ENCODE data around the gene GRK3. TPM values are rescaled to one million over a fixed set of nuclear protein-coding genes. Genes with fewer than 3 reads are reported as not detected.

Gene GRK3
- total RNA-seq, 2 donors from 2014 or later, result 6.2 to 9.1 TPM

- no peak for TF ChIP-seq CTCF (IDR thresholded peaks at IDR 0.05)
- no peaks in the 10 kb centered on the region for H3K9me3 ChIP-seq
- no peak overlapping the region for H3K27ac ChIP-seq
- no peak for DNase-seq (ENCODE audit: low spot score)
- no peak overlapping the region for H3K4me3 ChIP-seq
- H3K27me3 ChIP-seq, result no peaks in the 10 kb centered on the region
- no peaks in the 10 kb centered on the region for H3K36me3 ChIP-seq
- H3K4me1 ChIP-seq, result peaks cover 0 to 10% of the 10 kb centered on the region in 2 donors
Measured at GRCh38 chr22:25688627-25689026, 124.2 kb downstream of the GRK3 start.

GRCh38 chr22:25689631-25690030, 125.2 kb downstream of the GRK3 start:
- Histone ChIP-seq H3K4me1 (peaks cover 0 to 17% of the 10 kb centered on the region in 2 donors), H3K4me3 (no peak overlapping the region), H3K36me3 (no peaks in the 10 kb centered on the region), H3K9me3 (no peaks in the 10 kb centered on the region), H3K27ac (no peak overlapping the region), H3K27me3 (no peaks in the 10 kb centered on the region)
- no peak for DNase-seq (ENCODE audit: low spot score)
- TF ChIP-seq CTCF (IDR thresholded peaks at IDR 0.05), result no peak

- Histone ChIP-seq H3K4me1 (peaks cover 0 to 17% of the 10 kb centered on the region in 2 donors), H3K4me3 (no peak overlapping the region), H3K27ac (no peak overlapping the region), H3K27me3 (no peaks in the 10 kb centered on the region), H3K9me3 (no peaks in the 10 kb centered on the region), H3K36me3 (no peaks in the 10 kb centered on the region)
- DNase-seq (ENCODE audit: low spot score), result no peak
- no peak for TF ChIP-seq CTCF (IDR thresholded peaks at IDR 0.05)
Measured at GRCh38 chr22:25690798-25691197, 126.3 kb downstream of the GRK3 start.

- no peak for DNase-seq (ENCODE audit: low spot score)
- H3K27me3 ChIP-seq, result no peaks in the 10 kb centered on the region
- peaks cover 0 to 17% of the 10 kb centered on the region in 2 donors for H3K4me1 ChIP-seq
- no peak for TF ChIP-seq CTCF (IDR thresholded peaks at IDR 0.05)
- H3K27ac ChIP-seq, result no peak overlapping the region
- H3K36me3 ChIP-seq, result no peaks in the 10 kb centered on the region
- H3K9me3 ChIP-seq, result no peaks in the 10 kb centered on the region
- H3K4me3 ChIP-seq, result no peak overlapping the region
Measured at GRCh38 chr22:25692397-25693267, 128.2 kb downstream of the GRK3 start.

GRCh38 chr22:25693268-25693565, 128.7 kb downstream of the GRK3 start:
- Histone ChIP-seq H3K9me3 (no peaks in the 10 kb centered on the region), H3K4me3 (no peak overlapping the region), H3K4me1 (peaks cover 0 to 17% of the 10 kb centered on the region in 2 donors), H3K36me3 (no peaks in the 10 kb centered on the region), H3K27ac (no peak overlapping the region), H3K27me3 (no peaks in the 10 kb centered on the region)
- no peak for DNase-seq (ENCODE audit: low spot score)
- TF ChIP-seq CTCF (IDR thresholded peaks at IDR 0.05), result no peak

Measured in right atrium auricular region (tissue), 2 donors.